Activated CD4-positive, alpha-beta T cell treated with anti-CD3 and anti-CD28 coated beads, Interleukin-2, amount 10 ng/mL, durations not matched to agents 24 days and 14 days (primary cell): ENCODE results near the gene COQ8A. TPM values are rescaled to one million over a fixed set of nuclear protein-coding genes. Genes with fewer than 3 reads are reported as not detected.
"Not testable (repeated sequence)": the region's sequence is repeated elsewhere in the genome, so short reads cannot be mapped to it uniquely, and the experiment has no call there.

Experiments used
- DNase-seq: peaks from one replicate; pipeline ENCODE4 v3.0.0; 2022
- H3K27ac Mint-ChIP-seq: one replicate; pipeline ENCODE4 v1.8.0; 2022; ENCODE audit warnings: mild to moderate bottlenecking, mixed read lengths
- H3K27me3 Mint-ChIP-seq: one replicate; pipeline ENCODE4 v1.8.0; 2022; ENCODE audit warnings: mixed read lengths
- H3K36me3 Mint-ChIP-seq: one replicate; pipeline ENCODE4 v1.8.0; 2022; ENCODE audit warnings: low read depth, mild to moderate bottlenecking, mixed read lengths
- H3K4me1 Mint-ChIP-seq: one replicate; pipeline ENCODE4 v1.8.0; 2021; ENCODE audit warnings: mixed read lengths
- H3K4me3 Mint-ChIP-seq: one replicate; pipeline ENCODE4 v1.8.0; 2022; ENCODE audit warnings: mild to moderate bottlenecking, moderate library complexity, mixed read lengths
- H3K9me3 Mint-ChIP-seq: one replicate; pipeline ENCODE4 v1.8.0; 2021; ENCODE audit warnings: mixed read lengths
- intact Hi-C: fragments of 100-400 bp; cut with micrococcal nuclease; formaldehyde crosslinking; loops from one replicate; pipeline ENCODE4 v1.15.1; 2023
- total RNA-seq: library from RNA; stranded (reverse); gene quantifications from 2 replicates; pipeline ENCODE4 v1.2.3, GENCODE V29; 2022

The COQ8A gene
- total RNA-seq, 1 donor from 2014 or later = 35.3 TPM

DNA sequence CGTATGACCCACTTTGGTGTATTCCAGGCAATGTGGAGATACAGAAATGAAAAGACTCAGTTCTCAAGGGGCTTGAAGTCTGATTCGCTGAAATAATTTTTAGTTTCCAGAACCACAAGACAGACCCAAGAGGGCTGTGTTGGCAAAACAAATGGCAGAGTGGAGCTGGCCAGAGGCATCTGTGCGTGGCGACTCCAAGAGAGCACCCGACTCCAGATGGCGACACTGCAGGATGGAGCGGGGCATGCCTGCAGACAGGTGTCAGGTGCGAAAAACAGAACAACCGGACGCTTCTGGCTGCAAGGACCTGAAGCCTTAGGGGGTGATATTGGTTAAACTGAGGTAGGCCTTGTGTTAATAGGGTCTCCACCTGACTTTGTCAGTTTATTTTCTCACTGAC is 31.7 kb upstream of the COQ8A start:
- no peak for DNase-seq
- Mint-ChIP-seq H3K27me3 (no peaks in the 10 kb centered on the region), H3K9me3 (no peaks in the 10 kb centered on the region), H3K27ac (no peak overlapping the region), H3K4me3 (no peak overlapping the region), H3K36me3 (peaks cover 5% of the 10 kb centered on the region), H3K4me1 (no peaks in the 10 kb centered on the region)
- intact Hi-C loops = no loop called here

DNA sequence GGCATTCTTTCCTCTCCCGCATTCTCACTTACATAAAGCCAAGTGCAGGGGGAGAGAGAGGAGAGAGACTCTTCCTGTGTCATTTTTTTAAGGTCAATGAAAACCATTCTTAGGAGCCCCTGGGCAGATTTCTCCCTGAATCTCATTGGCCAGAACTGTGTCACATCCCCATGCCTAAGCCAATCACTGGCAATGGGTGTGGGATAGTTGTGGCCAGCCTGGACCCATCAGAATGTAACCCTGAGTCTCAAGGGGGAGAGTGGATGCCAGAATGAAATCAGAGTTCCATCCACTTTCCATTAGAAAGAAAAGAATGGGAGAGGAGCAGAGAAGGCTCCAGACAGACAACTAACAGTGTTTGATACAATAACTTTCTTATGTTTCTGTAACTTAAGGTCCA is 31.2 kb upstream of the COQ8A start:
- Mint-ChIP-seq H3K4me3 (no peak overlapping the region), H3K27me3 (no peaks in the 10 kb centered on the region), H3K36me3 (peaks cover 3% of the 10 kb centered on the region), H3K27ac (no peak overlapping the region), H3K9me3 (no peaks in the 10 kb centered on the region), H3K4me1 (no peaks in the 10 kb centered on the region)
- intact Hi-C loops = no loop called here
- DNase-seq = no peak

GRCh38 chr1:226912587-226913176 is 27.4 kb upstream of the COQ8A start:
- peak; percentile 77 for DNase-seq
- Mint-ChIP-seq H3K4me3 (no peak overlapping the region), H3K9me3 (no peaks in the 10 kb centered on the region), H3K4me1 (peaks cover 7% of the 10 kb centered on the region), H3K27me3 (no peaks in the 10 kb centered on the region), H3K36me3 (peaks cover 3% of the 10 kb centered on the region), H3K27ac (no peak overlapping the region)
- intact Hi-C loops = no loop called here

GRCh38 chr1:226915672-226915995 is 24.5 kb upstream of the COQ8A start:
- no peak overlapping the region for H3K4me3 Mint-ChIP-seq
- H3K4me1 Mint-ChIP-seq = peaks cover 7% of the 10 kb centered on the region
- H3K36me3 Mint-ChIP-seq = no peaks in the 10 kb centered on the region
- no peaks in the 10 kb centered on the region for H3K9me3 Mint-ChIP-seq
- intact Hi-C loops = loop anchor here (1.0 kb wide), 1 partner anchor 24 kb away; no protein-coding TSS in a partner anchor
- H3K27me3 Mint-ChIP-seq = no peaks in the 10 kb centered on the region
- DNase-seq = no peak
- H3K27ac Mint-ChIP-seq = peak overlapping the region; percentile 6

DNA sequence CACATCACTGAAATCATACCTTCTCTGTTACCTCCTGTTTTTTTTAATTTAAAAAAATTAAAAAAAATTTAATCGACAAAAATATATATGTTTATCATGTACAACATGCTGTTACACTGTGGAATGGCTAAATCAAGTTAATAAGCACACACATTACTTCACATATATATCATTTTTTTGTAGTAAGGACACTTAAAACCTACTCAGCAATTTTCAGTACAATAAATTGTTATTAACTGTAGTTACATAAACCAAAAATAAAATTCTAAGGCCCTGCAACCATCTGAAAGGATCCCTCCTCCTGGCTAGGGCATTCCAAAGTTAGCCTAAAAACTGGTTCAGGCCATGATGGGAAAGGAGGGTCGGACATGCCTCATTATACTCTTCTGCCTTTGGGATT is 23.6 kb upstream of the COQ8A start:
- H3K27me3 Mint-ChIP-seq = no peaks in the 10 kb centered on the region
- no peak overlapping the region for H3K4me3 Mint-ChIP-seq
- intact Hi-C loops = no loop called here
- no peak overlapping the region for H3K27ac Mint-ChIP-seq
- peaks cover 7% of the 10 kb centered on the region for H3K4me1 Mint-ChIP-seq
- H3K36me3 Mint-ChIP-seq = no peaks in the 10 kb centered on the region
- H3K9me3 Mint-ChIP-seq = peaks cover 3% of the 10 kb centered on the region
- DNase-seq = no peak

GRCh38 chr1:226919587-226919986 is 20.5 kb upstream of the COQ8A start:
- Mint-ChIP-seq H3K4me1 (peaks cover 6% of the 10 kb centered on the region), H3K27ac (no peak overlapping the region), H3K9me3 (peaks cover 3% of the 10 kb centered on the region), H3K27me3 (no peaks in the 10 kb centered on the region), H3K4me3 (no peak overlapping the region), H3K36me3 (no peaks in the 10 kb centered on the region)
- DNase-seq = no peak
- intact Hi-C loops = no loop called here

DNA sequence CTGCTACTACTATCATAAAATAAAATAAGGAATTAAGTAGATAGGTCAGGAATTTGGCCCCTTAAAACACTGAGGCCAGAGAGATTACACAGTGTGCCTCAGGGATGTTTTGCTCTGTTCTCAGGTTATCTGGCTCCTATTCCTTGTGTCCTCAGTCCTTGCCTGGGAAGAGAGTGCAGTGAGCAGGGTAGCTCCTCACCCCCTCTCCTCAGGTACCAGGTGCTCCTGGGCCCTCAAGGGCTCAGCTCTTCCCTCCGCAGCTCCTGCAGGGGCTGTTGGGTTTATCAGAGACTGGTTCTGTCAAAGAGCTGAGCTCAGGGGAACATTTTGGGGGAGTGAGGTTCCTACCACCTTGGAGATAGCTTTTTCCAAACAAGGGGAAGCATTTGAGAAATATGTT is 20.1 kb upstream of the COQ8A start:
- intact Hi-C loops = no loop called here
- no peak for DNase-seq
- no peak overlapping the region for H3K4me3 Mint-ChIP-seq
- H3K27ac Mint-ChIP-seq = no peak overlapping the region
- H3K36me3 Mint-ChIP-seq = no peaks in the 10 kb centered on the region
- peaks cover 3% of the 10 kb centered on the region for H3K9me3 Mint-ChIP-seq
- H3K4me1 Mint-ChIP-seq = peaks cover 3% of the 10 kb centered on the region
- no peaks in the 10 kb centered on the region for H3K27me3 Mint-ChIP-seq

DNA sequence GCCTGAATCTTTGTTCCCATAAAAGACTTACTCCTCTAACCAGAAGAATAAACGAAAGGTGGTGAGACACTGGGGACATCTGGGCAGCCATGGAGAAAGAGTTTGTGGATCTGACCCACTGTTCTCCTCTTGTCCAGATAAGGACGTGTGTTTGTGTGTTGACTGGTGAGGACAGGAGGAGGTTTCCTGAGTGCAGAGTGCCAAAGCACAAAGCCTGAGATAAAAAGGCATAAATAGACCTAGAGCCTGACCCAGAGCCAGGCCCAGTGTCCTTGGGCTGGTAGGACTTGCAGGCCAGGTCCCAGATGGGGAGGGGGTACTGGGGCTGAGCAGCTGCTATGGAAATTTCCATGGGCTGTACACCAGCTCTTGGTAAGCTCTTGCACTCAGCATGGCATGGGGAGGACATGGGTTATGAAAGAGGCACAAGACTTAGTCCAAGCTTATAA is 19.6 kb upstream of the COQ8A start:
- no peak for DNase-seq
- Mint-ChIP-seq H3K4me1 (no peaks in the 10 kb centered on the region), H3K27me3 (no peaks in the 10 kb centered on the region), H3K36me3 (no peaks in the 10 kb centered on the region), H3K9me3 (peaks cover 3% of the 10 kb centered on the region), H3K4me3 (no peak overlapping the region), H3K27ac (no peak overlapping the region)
- intact Hi-C loops = no loop called here

DNA sequence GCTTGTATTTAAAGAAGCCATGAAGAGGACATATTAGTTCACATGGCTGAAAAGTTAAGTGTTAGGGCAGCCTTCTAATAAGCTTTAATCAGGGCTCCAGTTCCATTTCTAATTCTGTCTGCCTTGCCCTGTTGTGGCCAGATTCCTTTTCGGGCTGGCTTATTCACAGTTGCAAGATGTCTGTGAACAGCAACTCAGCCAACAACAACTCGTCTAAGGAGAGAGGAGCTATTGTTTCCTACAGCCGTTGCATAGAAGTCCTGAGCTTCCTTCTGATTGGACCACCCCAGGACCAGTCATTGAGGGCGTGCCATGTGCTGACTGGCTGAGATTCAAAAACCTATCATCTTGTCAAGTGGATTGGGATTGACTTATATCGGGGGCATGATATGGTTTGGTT is 18.6 kb upstream of the COQ8A start:
- intact Hi-C loops = no loop called here
- Mint-ChIP-seq H3K27ac (no peak overlapping the region), H3K9me3 (peaks cover 6% of the 10 kb centered on the region), H3K4me1 (no peaks in the 10 kb centered on the region), H3K36me3 (peaks cover under 1% of the 10 kb centered on the region), H3K4me3 (no peak overlapping the region), H3K27me3 (no peaks in the 10 kb centered on the region)
- DNase-seq = no peak

- intact Hi-C loops = loop anchor here (10.0 kb wide), 1 partner anchor 805 kb away; the partner anchor contains the start of genes JMJD4 and SNAP47
- H3K4me1 Mint-ChIP-seq, H3K27ac Mint-ChIP-seq, H3K27me3 Mint-ChIP-seq, H3K4me3 Mint-ChIP-seq, H3K36me3 Mint-ChIP-seq, DNase-seq: not testable (repeated sequence)
- peaks cover 18% of the 10 kb centered on the region for H3K9me3 Mint-ChIP-seq
These were observed 10.6 kb upstream of the COQ8A start for GRCh38 chr1:226929260-226930111.

DNA sequence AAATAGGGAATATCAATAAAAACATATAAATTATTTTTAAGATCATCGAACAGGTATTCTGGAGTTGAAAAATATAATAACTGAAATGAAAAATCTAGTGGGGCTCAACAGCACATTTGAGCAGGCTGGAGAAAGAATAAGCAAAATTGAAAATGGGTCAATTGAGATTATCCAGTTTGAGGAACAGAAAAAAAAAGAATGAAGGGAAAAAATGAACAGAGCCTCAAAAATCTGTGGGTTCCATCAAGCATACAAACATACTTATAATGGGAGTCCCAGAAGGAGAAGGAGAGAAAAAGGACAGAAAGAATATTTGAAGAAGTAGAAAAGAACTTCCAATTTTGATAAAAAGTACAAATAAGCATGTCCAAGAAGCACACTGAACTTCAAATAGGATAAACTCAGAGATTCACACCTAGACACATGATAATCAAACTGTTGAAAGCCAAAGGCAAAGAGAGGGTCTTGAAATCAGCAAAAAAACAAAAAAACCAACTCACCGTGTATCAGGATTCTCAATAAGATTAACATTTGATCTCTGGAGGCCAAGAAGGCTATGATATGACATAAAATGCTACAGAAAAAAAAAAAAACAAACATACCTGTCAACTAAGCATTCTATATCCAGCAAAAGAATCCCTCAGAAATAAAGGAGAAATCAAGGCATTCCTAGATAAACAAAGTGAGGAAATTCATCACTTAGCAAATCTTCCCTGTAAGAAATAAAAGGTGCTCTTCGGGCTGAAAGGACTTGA is 5.4 kb upstream of the COQ8A start:
- intact Hi-C loops = loop anchor here (10.0 kb wide), 1 partner anchor 800 kb away; the partner anchor contains the start of genes JMJD4 and SNAP47

GRCh38 chr1:226937940-226938725 is 2.0 kb upstream of the COQ8A start:
- H3K4me3 Mint-ChIP-seq = peak overlapping the region; percentile 93
- no peak for DNase-seq
- H3K9me3 Mint-ChIP-seq = peaks cover 20% of the 10 kb centered on the region
- peaks cover 29% of the 10 kb centered on the region for H3K4me1 Mint-ChIP-seq
- H3K27me3 Mint-ChIP-seq = no peaks in the 10 kb centered on the region
- intact Hi-C loops = loop anchor here (1.0 to 10.0 kb wide), 2 partner anchors 199 to 797 kb away; partner anchors contain the start of genes ITPKB, JMJD4 and SNAP47
- peak overlapping the region; percentile 99 for H3K27ac Mint-ChIP-seq
- H3K36me3 Mint-ChIP-seq = peaks cover 17% of the 10 kb centered on the region

More for the DNA sequence above, 5.4 kb upstream of the COQ8A start:
- no peaks in the 10 kb centered on the region for H3K27me3 Mint-ChIP-seq
- peaks cover 17% of the 10 kb centered on the region for H3K4me1 Mint-ChIP-seq
- H3K27ac Mint-ChIP-seq = no peak overlapping the region
- DNase-seq = no peak
- H3K4me3 Mint-ChIP-seq = no peak overlapping the region
- peaks cover 15% of the 10 kb centered on the region for H3K36me3 Mint-ChIP-seq
- peaks cover 24% of the 10 kb centered on the region for H3K9me3 Mint-ChIP-seq

- Mint-ChIP-seq H3K9me3 (peaks cover 20% of the 10 kb centered on the region), H3K27ac (peak overlapping the region; percentile 99), H3K4me1 (peaks cover 35% of the 10 kb centered on the region), H3K4me3 (peak overlapping the region; percentile 93), H3K36me3 (peaks cover 16% of the 10 kb centered on the region), H3K27me3 (no peaks in the 10 kb centered on the region)
- intact Hi-C loops = loop anchor here (1.0 to 10.0 kb wide), 4 partner anchors 24 to 796 kb away; partner anchors contain the start of genes ITPKB, JMJD4 and SNAP47
- DNase-seq = peak; percentile 64
These were observed 1.1 kb upstream of the COQ8A start for GRCh38 chr1:226938903-226939437.
